Measurements from ENCODE around the gene SLC29A3. TPM values are rescaled to one million over a fixed set of nuclear protein-coding genes. Genes with fewer than 3 reads are reported as not detected.
A peak's percentile ranks its signal among the peaks of the same experiment; 100 is the strongest.

The SLC29A3 gene
- total RNA-seq, 2 experiments from 2014 or later: 2.9 to 3.3 TPM

- ATAC-seq: peak; percentile 25
Measured at GRCh38 chr10:71314028-71314693, 4.9 kb upstream of the SLC29A3 start.

DNA sequence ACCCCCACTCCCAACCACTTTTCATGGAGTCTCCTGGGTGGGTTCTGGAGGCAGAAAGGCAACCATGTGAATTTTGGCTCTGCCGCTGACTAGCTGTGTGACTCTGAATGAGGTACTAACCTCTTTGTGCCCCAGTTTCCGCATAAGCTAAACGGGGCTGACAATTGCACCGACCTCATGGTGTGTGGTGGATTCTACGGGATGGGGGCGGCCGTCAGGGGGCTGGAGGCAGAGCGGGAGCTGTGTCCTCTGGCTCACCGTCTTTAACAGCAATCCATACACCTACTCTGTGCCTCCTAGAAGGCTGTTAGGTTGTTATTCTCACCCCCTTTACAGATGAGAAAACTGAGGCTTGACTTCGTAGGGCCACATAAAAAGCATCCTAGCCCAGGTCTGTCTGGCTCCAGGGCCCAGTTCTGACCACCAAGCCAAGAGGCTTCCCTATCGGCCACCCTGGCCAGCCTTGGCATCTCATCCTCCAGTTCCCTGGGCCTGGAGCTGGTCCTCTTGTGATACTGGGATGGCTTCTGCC is 4.3 kb upstream of the SLC29A3 start:
- no peaks in the 10 kb centered on the region for H3K9me3 Mint-ChIP-seq
- ChIA-PET POLR2A (interaction anchor here (0.6 to 1.4 kb wide), 2 partner anchors 58 to 325 kb away, joined by 3 read pairs; no protein-coding TSS in a partner anchor), CTCF (interaction anchor here (0.7 to 4.8 kb wide), 15 partner anchors 9 to 582 kb away, joined by 3 to 48 read pairs (median 6); no protein-coding TSS in a partner anchor)
- H3K36me3 Mint-ChIP-seq (ENCODE audit: low read depth): no peaks in the 10 kb centered on the region
- TF ChIP-seq CTCF (IDR thresholded peaks at IDR 0.05): no peak
- DNase-seq (no peak), ATAC-seq (no peak)
- no peak overlapping the region for H3K4me3 Mint-ChIP-seq
- intact Hi-C loops (cut with micrococcal nuclease): loop anchor here (5.0 kb wide), 2 partner anchors 63 to 258 kb away; no protein-coding TSS in a partner anchor
- peaks cover 23% of the 10 kb centered on the region for H3K4me1 Mint-ChIP-seq (ENCODE audit: low read depth)
- H3K27ac Mint-ChIP-seq: no peak overlapping the region
- H3K27me3 Mint-ChIP-seq: peaks cover 5% of the 10 kb centered on the region

More at GRCh38 chr10:71314028-71314693, 4.9 kb upstream of the SLC29A3 start:
- TF ChIP-seq CTCF (IDR thresholded peaks at IDR 0.05): peak; percentile 92
- DNase-seq: peak; percentile 48
- intact Hi-C loops (cut with micrococcal nuclease): loop anchor here (5.0 kb wide), 1 partner anchor 258 kb away; no protein-coding TSS in a partner anchor
- Mint-ChIP-seq H3K4me1 (ENCODE audit: low read depth) (peaks cover 20% of the 10 kb centered on the region), H3K4me3 (no peak overlapping the region), H3K36me3 (ENCODE audit: low read depth) (no peaks in the 10 kb centered on the region), H3K27me3 (peaks cover 5% of the 10 kb centered on the region), H3K27ac (no peak overlapping the region), H3K9me3 (no peaks in the 10 kb centered on the region)
- ChIA-PET POLR2A (no interaction called here), CTCF (interaction anchor here (0.6 to 4.8 kb wide), 20 partner anchors 10 to 582 kb away, joined by 3 to 48 read pairs (median 6); no protein-coding TSS in a partner anchor)

- intact Hi-C loops (cut with micrococcal nuclease): loop anchor here (5.0 kb wide), 1 partner anchor 61 kb away; no protein-coding TSS in a partner anchor
Measured at GRCh38 chr10:71316056-71316785, 2.8 kb upstream of the SLC29A3 start.

DNA sequence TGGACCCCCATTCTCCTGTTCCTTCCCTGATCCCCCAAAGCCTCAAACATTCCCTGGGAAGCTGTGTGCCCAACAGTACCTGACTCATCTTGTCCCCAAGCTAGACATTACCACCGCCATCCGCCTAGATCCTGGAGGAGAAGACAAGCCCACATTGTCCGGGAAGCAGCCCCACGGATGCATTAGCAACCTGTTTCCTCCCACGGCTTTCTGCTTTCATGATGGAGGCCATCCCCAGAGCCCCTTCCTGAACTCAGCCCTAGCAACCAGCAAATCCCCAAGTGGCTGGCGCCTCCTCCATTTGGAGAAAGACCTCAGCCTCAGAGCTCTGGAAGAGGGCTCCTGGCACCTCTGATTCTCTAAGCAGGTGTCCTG is 2.3 kb upstream of the SLC29A3 start:
- H3K27ac Mint-ChIP-seq: no peak overlapping the region
- ChIA-PET POLR2A (interaction anchor here (1.0 to 1.2 kb wide), 2 partner anchors 9 to 20 kb away, joined by 3 read pairs; no protein-coding TSS in a partner anchor), CTCF (interaction anchor here (1.4 to 1.5 kb wide), 2 partner anchors 391 to 732 kb away, joined by 3 read pairs; no protein-coding TSS in a partner anchor)
- ATAC-seq: no peak
- no peak overlapping the region for H3K4me3 Mint-ChIP-seq
- TF ChIP-seq CTCF (IDR thresholded peaks at IDR 0.05): no peak
- peaks cover 5% of the 10 kb centered on the region for H3K27me3 Mint-ChIP-seq
- peaks cover 31% of the 10 kb centered on the region for H3K4me1 Mint-ChIP-seq (ENCODE audit: low read depth)
- DNase-seq: no peak
- intact Hi-C loops (cut with micrococcal nuclease): loop anchor here (5.0 kb wide), 1 partner anchor 61 kb away; no protein-coding TSS in a partner anchor
- no peaks in the 10 kb centered on the region for H3K36me3 Mint-ChIP-seq (ENCODE audit: low read depth)
- H3K9me3 Mint-ChIP-seq: no peaks in the 10 kb centered on the region

More at GRCh38 chr10:71316056-71316785, 2.8 kb upstream of the SLC29A3 start:
- no peaks in the 10 kb centered on the region for H3K36me3 Mint-ChIP-seq (ENCODE audit: low read depth)
- CTCF ChIA-PET: interaction anchor here (0.6 to 4.8 kb wide), 6 partner anchors 9 to 732 kb away, joined by 3 to 48 read pairs (median 4); no protein-coding TSS in a partner anchor
- ATAC-seq (no peak), DNase-seq (peak; percentile 61)
- peaks cover 5% of the 10 kb centered on the region for H3K27me3 Mint-ChIP-seq
- no peak overlapping the region for H3K4me3 Mint-ChIP-seq
- no peaks in the 10 kb centered on the region for H3K9me3 Mint-ChIP-seq
- no peak overlapping the region for H3K27ac Mint-ChIP-seq
- H3K4me1 Mint-ChIP-seq (ENCODE audit: low read depth): peaks cover 31% of the 10 kb centered on the region
- TF ChIP-seq CTCF (IDR thresholded peaks at IDR 0.05): no peak
- POLR2A ChIA-PET: interaction anchor here (0.9 to 1.4 kb wide), 3 partner anchors 21 to 812 kb away, joined by 3 read pairs; no protein-coding TSS in a partner anchor

All from activated CD8-positive, alpha-beta T cell treated with anti-CD3 and anti-CD28 coated beads for 36 hours (primary cell).